Neural crest cell (in vitro differentiated cells): ENCODE measurements around the gene HTR4. TPM values are rescaled to one million over a fixed set of nuclear protein-coding genes. Genes with fewer than 3 reads are reported as not detected.

Experiments used
- DNase-seq: peaks from one replicate; pipeline ENCODE4 v3.0.0; 2021; ENCODE audit warnings: low read depth, mixed read lengths, low spot score
- H3K27ac Mint-ChIP-seq: one replicate; pipeline ENCODE4 v1.8.0; 2021; ENCODE audit warnings: mild to moderate bottlenecking, mixed read lengths; ENCODE audit not compliant: unreplicated experiment
- H3K27me3 Mint-ChIP-seq: 2 replicates; pipeline ENCODE4 v1.8.0; 2021; ENCODE audit warnings: low read depth, mild to moderate bottlenecking, mixed read lengths
- H3K36me3 Mint-ChIP-seq: 2 replicates; pipeline ENCODE4 v1.8.0; 2021; ENCODE audit warnings: low read depth, mild to moderate bottlenecking, mixed read lengths
- H3K4me1 Mint-ChIP-seq: 2 replicates; pipeline ENCODE4 v1.8.0; 2021; ENCODE audit warnings: mixed read lengths
- H3K4me3 Mint-ChIP-seq: one replicate; pipeline ENCODE4 v1.8.0; 2021; ENCODE audit warnings: mild to moderate bottlenecking, mixed read lengths
- H3K9me3 Mint-ChIP-seq: 2 replicates; pipeline ENCODE4 v1.8.0; 2021; ENCODE audit warnings: mixed read lengths
- CTCF ChIP-seq: fragments of 200-600 bp; sonication (generic); conservative IDR thresholded peaks from 2 replicates; pipeline ENCODE4 v1.5.0; 2021; ENCODE audit warnings: antibody characterized with exemption, mild to moderate bottlenecking
- total RNA-seq: library from RNA; stranded (reverse); gene quantifications from 2 replicates; pipeline ENCODE4 v1.2.1, GENCODE V29; 2021

HTR4 gene
- total RNA-seq, 1 donor from 2014 or later: not detected

GRCh38 chr5:148563021-148563420 lies 91.3 kb downstream of the HTR4 start:
- Mint-ChIP-seq H3K27me3 (peaks cover 19% of the 10 kb centered on the region), H3K4me1 (peaks cover 19% of the 10 kb centered on the region), H3K36me3 (no peaks in the 10 kb centered on the region), H3K9me3 (peaks cover 2% of the 10 kb centered on the region), H3K4me3 (no peak overlapping the region), H3K27ac (no peak overlapping the region)
- DNase-seq: no peak
- TF ChIP-seq CTCF: no peak

GRCh38 chr5:148561801-148562311 lies 92.5 kb downstream of the HTR4 start:
- H3K4me3 Mint-ChIP-seq: no peak overlapping the region
- peaks cover 19% of the 10 kb centered on the region for H3K4me1 Mint-ChIP-seq
- no peak overlapping the region for H3K27ac Mint-ChIP-seq
- no peak for TF ChIP-seq CTCF
- H3K36me3 Mint-ChIP-seq: no peaks in the 10 kb centered on the region
- DNase-seq: no peak
- peaks cover 2% of the 10 kb centered on the region for H3K9me3 Mint-ChIP-seq
- peaks cover 12% of the 10 kb centered on the region for H3K27me3 Mint-ChIP-seq

- Mint-ChIP-seq H3K36me3 (no peaks in the 10 kb centered on the region), H3K4me3 (no peak overlapping the region), H3K9me3 (peaks cover 2% of the 10 kb centered on the region), H3K27me3 (peaks cover 9% of the 10 kb centered on the region), H3K27ac (no peak overlapping the region), H3K4me1 (peaks cover 19% of the 10 kb centered on the region)
- DNase-seq: no peak
- no peak for TF ChIP-seq CTCF
These were observed 94.9 kb downstream of the HTR4 start for GRCh38 chr5:148559461-148559860.

- Mint-ChIP-seq H3K4me3 (no peak overlapping the region), H3K9me3 (peaks cover 2% of the 10 kb centered on the region)
These were observed 95.4 kb downstream of the HTR4 start for GRCh38 chr5:148558892-148559291.

GRCh38 chr5:148556835-148557234 lies 97.5 kb downstream of the HTR4 start:
- no peaks in the 10 kb centered on the region for H3K9me3 Mint-ChIP-seq
- no peak for DNase-seq
- no peaks in the 10 kb centered on the region for H3K36me3 Mint-ChIP-seq
- H3K27me3 Mint-ChIP-seq: peaks cover 9% of the 10 kb centered on the region
- H3K4me1 Mint-ChIP-seq: peaks cover 9% of the 10 kb centered on the region
- TF ChIP-seq CTCF: no peak
- no peak overlapping the region for H3K27ac Mint-ChIP-seq
- no peak overlapping the region for H3K4me3 Mint-ChIP-seq

More at GRCh38 chr5:148558892-148559291, 95.4 kb downstream of the HTR4 start:
- H3K27me3 Mint-ChIP-seq: peaks cover 9% of the 10 kb centered on the region
- DNase-seq: no peak
- H3K4me1 Mint-ChIP-seq: peaks cover 19% of the 10 kb centered on the region
- no peak overlapping the region for H3K27ac Mint-ChIP-seq
- H3K36me3 Mint-ChIP-seq: no peaks in the 10 kb centered on the region
- no peak for TF ChIP-seq CTCF
